Fibroblast of skin of scalp (primary cell): ENCODE results near the gene OTOP2.
A peak's percentile ranks its signal among the peaks of the same experiment; 100 is the strongest.
"Not testable (repeated sequence)": the region's sequence is repeated elsewhere in the genome, so short reads cannot be mapped to it uniquely, and the experiment has no call there.

Experiments
- DNase-seq: peaks from one replicate; pipeline ENCODE4 v3.0.0-alpha.2; 2013

OTOP2 gene

GRCh38 chr17:74901353-74902135 lies 22.5 kb upstream of the OTOP2 start:
- no peak for DNase-seq

DNA sequence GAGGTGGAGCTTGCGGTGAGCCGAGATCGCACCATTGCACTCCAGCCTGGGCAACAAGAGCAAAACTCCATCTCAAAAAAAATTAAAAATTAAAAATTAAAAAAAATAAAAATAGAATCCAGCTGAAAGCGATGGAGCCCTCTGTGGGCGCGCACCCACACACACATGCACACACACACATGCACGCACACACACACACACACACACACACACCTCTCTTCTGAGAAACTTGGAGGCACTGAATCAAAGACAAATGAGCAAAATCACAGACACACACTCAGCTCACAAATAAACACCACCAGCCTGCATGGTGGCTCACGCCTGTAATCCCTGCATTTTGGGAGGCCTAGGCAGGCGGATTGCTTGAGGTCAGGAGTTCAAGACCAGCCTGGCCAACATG lies 21.0 kb upstream of the OTOP2 start:
- DNase-seq, result no peak

- no peak for DNase-seq
Measured at GRCh38 chr17:74903671-74904070, 20.4 kb upstream of the OTOP2 start.

DNA sequence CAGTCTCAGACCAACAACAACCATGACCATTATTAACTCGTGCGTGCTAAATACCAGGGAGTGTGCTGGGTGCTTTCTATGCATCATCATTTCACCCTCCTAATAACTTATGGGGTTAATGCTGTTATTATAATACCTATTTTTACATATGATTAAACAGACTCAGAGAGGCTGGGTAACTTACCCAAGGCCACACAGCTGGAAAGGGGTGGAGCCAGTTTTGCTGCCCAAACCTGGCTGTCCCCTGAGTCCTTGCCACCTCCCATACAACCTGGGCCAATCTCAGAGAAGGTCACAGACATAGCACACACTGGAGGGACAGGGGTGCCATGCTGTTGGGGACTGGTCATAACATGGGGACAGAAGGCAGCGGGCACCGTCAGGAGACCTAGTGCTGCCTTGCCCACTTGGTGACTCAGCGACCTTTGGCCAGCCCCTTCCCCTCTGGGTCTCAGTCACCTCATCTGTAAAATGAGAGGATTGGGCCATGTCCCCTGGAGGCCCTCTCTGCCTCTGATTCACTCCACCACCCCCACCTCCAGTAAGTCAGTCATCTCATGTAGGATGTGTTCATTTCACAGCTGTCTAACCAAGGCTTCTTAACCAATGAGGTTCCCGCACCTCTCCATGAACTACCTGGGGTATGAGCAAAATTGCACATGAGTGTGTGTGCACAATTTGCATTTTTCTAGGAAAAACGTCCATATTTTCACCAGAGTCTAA lies 19.2 kb upstream of the OTOP2 start:
- no peak for DNase-seq

DNA sequence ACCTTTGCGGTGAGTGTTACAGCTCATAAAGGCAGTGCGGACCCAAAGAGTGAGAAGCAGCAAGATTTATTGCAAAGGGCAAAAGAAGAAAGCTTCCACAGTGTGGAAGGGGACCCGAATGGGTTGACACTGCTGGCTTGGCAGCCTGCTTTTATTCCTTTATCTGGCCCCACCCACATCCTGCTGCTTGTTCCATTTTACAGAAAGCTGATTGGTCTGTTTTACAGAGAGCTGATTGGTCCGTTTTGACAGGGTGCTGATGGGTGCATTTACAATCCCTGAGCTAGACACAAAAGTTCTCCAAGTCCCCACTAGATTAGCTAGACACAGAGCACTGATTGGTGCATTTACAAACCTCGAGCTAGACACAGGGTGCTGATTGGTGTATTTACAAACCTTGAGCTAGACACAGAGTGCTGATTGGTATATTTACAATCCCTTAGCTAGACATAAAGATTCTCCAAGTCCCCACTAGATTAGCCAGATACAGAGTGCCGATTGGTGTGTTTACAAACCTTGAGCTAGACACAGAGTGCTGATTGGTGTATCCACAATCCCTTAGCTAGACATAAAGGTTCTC lies 17.8 kb upstream of the OTOP2 start:
- not testable (repeated sequence) for DNase-seq

GRCh38 chr17:74907012-74907411 lies 17.1 kb upstream of the OTOP2 start:
- DNase-seq, result no peak

GRCh38 chr17:74909097-74909496 lies 15.0 kb upstream of the OTOP2 start:
- DNase-seq, result not testable (repeated sequence)

DNA sequence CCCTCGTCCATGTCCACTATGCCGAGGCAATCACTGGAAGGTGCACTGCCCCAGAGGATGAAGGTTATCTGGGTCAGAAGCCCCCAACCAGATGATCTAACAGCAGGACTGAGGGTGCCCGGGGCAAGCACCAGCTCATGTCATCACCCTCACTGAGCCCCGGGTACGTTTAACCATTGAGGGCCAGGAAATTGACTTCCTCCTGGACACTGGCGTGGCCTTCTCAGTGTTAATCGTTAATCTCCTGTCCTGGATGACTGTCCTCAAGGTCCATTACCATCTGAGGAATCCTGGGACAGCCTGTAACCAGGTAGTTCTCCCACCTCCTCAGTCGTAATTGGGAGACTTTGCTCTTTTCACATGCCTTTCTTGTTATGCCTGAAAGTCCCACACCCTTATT lies 12.7 kb upstream of the OTOP2 start:
- DNase-seq, result not testable (repeated sequence)

- DNase-seq, result no peak
Measured at GRCh38 chr17:74916136-74916850, 7.8 kb upstream of the OTOP2 start.

DNA sequence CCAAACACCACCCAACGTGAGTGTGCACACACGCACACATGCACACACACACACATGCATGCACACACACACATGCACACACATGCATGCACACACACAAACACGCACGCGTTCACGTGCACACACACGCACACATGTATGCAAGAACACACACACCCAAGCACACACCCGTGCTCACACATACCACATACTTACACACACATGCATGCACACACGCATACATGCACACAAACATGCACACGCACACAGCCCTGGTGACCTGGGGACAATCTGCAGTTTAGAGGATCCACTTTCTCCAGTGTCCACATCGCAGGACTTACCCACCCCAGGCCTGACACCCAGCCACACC lies 7.2 kb upstream of the OTOP2 start:
- DNase-seq, result no peak

DNA sequence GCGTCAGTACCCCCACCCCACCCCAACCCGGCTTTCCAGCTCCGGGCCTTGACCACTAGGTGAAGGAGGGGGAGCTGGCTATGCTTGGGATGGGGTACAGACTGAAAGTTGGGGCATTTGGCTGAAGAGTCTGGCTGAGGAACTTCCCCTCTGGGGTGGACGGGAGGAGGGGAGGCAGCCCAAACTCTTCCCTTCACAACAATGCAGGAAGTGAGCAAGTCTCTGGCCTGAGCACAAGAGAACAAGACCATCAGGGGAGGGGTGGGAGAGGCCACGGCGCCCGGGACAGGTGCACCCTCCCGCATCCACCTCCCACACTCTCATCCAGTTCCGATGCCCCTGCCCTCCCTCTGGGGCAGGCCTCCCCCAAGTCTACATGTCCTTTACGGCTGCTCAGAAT lies 6.6 kb upstream of the OTOP2 start:
- no peak for DNase-seq

DNA sequence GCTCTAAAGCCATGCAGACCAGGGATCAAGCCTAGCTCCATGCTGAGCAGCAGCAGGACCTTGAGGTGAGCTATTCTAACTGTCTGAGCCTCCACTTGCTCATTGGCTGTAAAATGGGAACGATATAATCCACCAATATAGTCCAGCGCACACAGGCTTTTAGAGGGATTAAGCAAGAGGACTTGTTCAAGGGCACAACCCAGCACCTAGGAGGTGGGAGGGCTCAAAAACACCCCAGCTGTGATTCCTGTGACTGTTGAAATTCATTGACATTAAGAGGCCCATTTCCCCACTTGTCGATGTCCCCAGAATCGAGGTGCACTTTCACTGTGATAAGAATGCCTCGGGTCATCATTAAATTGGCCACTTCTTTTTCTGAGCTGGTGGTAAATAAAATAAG lies 5.2 kb upstream of the OTOP2 start:
- DNase-seq, result no peak

- DNase-seq, result peak; percentile 13
Measured at GRCh38 chr17:74919440-74920305, 4.4 kb upstream of the OTOP2 start.

DNA sequence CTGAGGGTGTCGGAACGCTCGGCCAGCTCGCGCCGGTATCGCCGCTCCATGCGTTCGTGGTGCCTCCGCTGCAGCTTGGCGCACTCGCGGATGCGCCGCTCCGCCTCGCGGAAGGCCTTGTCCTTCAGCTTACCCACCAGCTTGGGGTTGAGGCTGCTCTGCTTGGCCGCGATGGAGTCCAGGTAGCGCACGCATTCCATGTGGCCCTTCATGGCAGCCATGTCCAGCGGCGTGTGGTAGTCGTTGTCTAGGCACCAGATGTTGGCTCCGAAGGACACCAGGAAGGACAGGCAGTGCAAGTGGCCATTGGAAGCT lies 3.8 kb upstream of the OTOP2 start:
- no peak for DNase-seq

- no peak for DNase-seq
Measured at GRCh38 chr17:74920642-74921025, 3.4 kb upstream of the OTOP2 start.

GRCh38 chr17:74921026-74921681 lies 2.9 kb upstream of the OTOP2 start:
- DNase-seq, result no peak

- DNase-seq, result no peak
Measured at GRCh38 chr17:74921769-74922168, 2.3 kb upstream of the OTOP2 start.

GRCh38 chr17:74922172-74922571 lies 1.9 kb upstream of the OTOP2 start:
- no peak for DNase-seq

- DNase-seq, result no peak
Measured at GRCh38 chr17:74922694-74923537, 1.2 kb upstream of the OTOP2 start, which contains the start of gene USH1G. Gene USH1G, minus strand, starts transcription at chr17:74923255. Its CDS starts 182 bp downstream, at chr17:74923073.

DNA sequence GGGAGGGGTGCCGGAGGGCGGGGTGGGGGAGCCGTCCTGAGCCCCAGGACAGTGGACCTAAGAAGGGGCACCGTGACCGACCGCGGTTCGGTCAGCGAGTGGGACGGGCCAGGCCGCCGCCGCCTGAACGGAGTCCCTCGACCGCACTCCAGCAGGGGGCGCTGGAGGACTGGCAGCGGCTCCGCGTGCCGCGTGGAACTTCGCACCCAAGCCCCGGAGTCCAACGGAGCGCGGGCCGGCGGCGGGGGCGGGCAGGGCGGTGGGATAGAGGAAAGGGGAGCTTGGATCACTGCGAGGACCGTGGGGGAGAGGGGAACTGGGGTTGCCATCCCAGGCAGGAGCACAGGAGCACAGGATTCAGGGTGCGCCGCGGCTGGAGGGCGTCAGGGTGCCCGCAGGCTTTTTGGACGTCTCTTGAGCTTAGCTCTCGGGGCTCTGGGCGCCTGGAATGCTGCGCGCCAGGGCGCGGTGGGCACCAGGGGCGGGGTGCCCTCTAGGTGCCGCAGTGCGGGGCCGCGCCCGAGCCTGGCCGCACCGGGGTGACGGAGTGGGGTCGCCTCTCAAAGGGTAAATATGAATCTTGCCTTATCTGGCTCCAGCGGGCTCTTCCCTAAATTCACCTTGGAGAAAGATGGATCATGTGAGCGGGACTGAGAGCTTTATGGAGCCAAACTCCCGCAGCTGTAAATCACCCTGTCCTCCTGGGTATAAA lies 379 bp upstream of the OTOP2 start:
- peak; percentile 26 for DNase-seq
